ENCODE results near the gene PRPF39.
"Not testable (repeated sequence)": the region's sequence is repeated elsewhere in the genome, so short reads cannot be mapped to it uniquely, and the experiment has no call there.

PRPF39 gene

GRCh38 chr14:45083976-45084722, at the start of gene PRPF39:
PRPF39 (plus strand) TSS chr14:45084116; CDS start chr14:45095240, 11,124 bp downstream.
- DNase-seq (ENCODE audit: low read depth in 1 of 2, low spot score in 1 of 2): peak; percentile 88 to 94

GRCh38 chr14:45034730-45035129, 49.2 kb upstream of the PRPF39 start:
- no peak for DNase-seq (ENCODE audit: low read depth in 1 of 2, low spot score in 1 of 2)

- no peak for DNase-seq (ENCODE audit: low read depth in 1 of 2, low spot score in 1 of 2)
These were observed 45.7 kb upstream of the PRPF39 start for GRCh38 chr14:45038256-45038655.

- DNase-seq (ENCODE audit: low read depth in 1 of 2, low spot score in 1 of 2): no peak
These were observed 45.1 kb upstream of the PRPF39 start for GRCh38 chr14:45038865-45039264.

GRCh38 chr14:45039390-45039789, 44.5 kb upstream of the PRPF39 start:
- DNase-seq (ENCODE audit: low read depth in 1 of 2, low spot score in 1 of 2): no peak

GRCh38 chr14:45041641-45042040, 42.3 kb upstream of the PRPF39 start:
- DNase-seq (ENCODE audit: low read depth in 1 of 2, low spot score in 1 of 2): no peak

GRCh38 chr14:45044638-45045037, 39.3 kb upstream of the PRPF39 start:
- DNase-seq (ENCODE audit: low read depth in 1 of 2, low spot score in 1 of 2): no peak

GRCh38 chr14:45048385-45048784, 35.5 kb upstream of the PRPF39 start:
- DNase-seq (ENCODE audit: low read depth in 1 of 2, low spot score in 1 of 2): no peak

GRCh38 chr14:45051180-45051579, 32.7 kb upstream of the PRPF39 start:
- no peak for DNase-seq (ENCODE audit: low read depth in 1 of 2, low spot score in 1 of 2)

GRCh38 chr14:45051896-45052295, 32.0 kb upstream of the PRPF39 start:
- DNase-seq (ENCODE audit: low read depth in 1 of 2, low spot score in 1 of 2): no peak

- no peak for DNase-seq (ENCODE audit: low read depth in 1 of 2, low spot score in 1 of 2)
These were observed 26.6 kb upstream of the PRPF39 start for GRCh38 chr14:45057349-45057748.

GRCh38 chr14:45057881-45058364, 26.0 kb upstream of the PRPF39 start:
- DNase-seq (ENCODE audit: low read depth in 1 of 2, low spot score in 1 of 2): no peak

GRCh38 chr14:45060551-45060950, 23.4 kb upstream of the PRPF39 start:
- DNase-seq (ENCODE audit: low read depth in 1 of 2, low spot score in 1 of 2): no peak

GRCh38 chr14:45065540-45065939, 18.4 kb upstream of the PRPF39 start:
- no peak for DNase-seq (ENCODE audit: low read depth in 1 of 2, low spot score in 1 of 2)

GRCh38 chr14:45065956-45066355, 18.0 kb upstream of the PRPF39 start:
- DNase-seq (ENCODE audit: low read depth in 1 of 2, low spot score in 1 of 2): no peak

- DNase-seq (ENCODE audit: low read depth in 1 of 2, low spot score in 1 of 2): no peak
These were observed 17.2 kb upstream of the PRPF39 start for GRCh38 chr14:45066667-45067066.

- no peak for DNase-seq (ENCODE audit: low read depth in 1 of 2, low spot score in 1 of 2)
These were observed 15.5 kb upstream of the PRPF39 start for GRCh38 chr14:45068396-45068795.

- no peak for DNase-seq (ENCODE audit: low read depth in 1 of 2, low spot score in 1 of 2)
These were observed 13.7 kb upstream of the PRPF39 start for GRCh38 chr14:45070215-45070614.

- DNase-seq (ENCODE audit: low read depth in 1 of 2, low spot score in 1 of 2): no peak
These were observed 11.8 kb upstream of the PRPF39 start for GRCh38 chr14:45072126-45072525.

- no peak for DNase-seq (ENCODE audit: low read depth in 1 of 2, low spot score in 1 of 2)
These were observed 10.6 kb upstream of the PRPF39 start for GRCh38 chr14:45073231-45073879.

GRCh38 chr14:45078323-45078722, 5.6 kb upstream of the PRPF39 start:
- no peak for DNase-seq (ENCODE audit: low read depth in 1 of 2, low spot score in 1 of 2)

- not testable (repeated sequence) for DNase-seq (ENCODE audit: low read depth in 1 of 2, low spot score in 1 of 2)
These were observed 3.4 kb upstream of the PRPF39 start for GRCh38 chr14:45080416-45080968.

Measured in activated T-helper 1 cell treated with anti-CD3 and anti-CD28 coated beads, Interleukin-2, amount 50 U/mL, for 16 hours (primary cell).